CMK (cell line): ENCODE measurements around the gene PVALEF.

Source experiments
- DNase-seq: peaks from one replicate; pipeline ENCODE4 v3.0.0-alpha.2; 2010; ENCODE audit warnings: low read depth

Gene PVALEF

GRCh38 chr17:81128774-81129173, 36.5 kb upstream of the PVALEF start:
- DNase-seq: no peak

GRCh38 chr17:81129289-81129688, 36.0 kb upstream of the PVALEF start:
- DNase-seq: no peak

DNA sequence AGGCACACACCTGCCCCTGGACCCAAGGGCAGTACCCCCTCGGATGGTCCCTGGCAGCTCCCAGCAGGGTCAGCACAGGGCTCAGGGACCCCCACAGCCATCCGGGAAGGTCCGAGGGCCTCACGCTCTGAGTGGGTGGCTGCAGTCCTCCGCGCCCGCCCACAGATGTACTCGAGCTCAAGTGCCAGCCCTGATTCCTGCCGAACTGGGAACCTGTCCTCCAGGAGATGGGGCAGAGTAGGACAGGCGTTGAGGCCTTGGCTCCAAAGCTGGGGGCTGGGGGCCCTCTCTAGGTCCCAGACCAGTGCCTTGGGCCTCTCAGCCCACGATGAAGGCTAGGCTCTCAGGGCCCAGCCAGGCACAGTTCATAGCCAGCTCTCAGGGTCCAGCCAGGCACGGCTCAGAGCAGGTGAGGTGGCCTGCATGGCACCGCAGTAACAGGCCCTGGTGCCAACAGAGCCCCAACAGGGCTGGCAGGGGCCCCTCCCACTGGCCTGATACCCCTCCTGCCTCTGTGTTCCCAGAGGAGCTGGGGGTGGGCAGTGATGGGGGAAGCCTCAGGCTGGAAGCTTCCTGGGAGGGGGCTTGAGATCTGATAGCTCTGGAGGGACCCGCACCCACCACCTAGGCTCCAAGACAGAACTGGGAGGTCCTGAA, 35.5 kb upstream of the PVALEF start:
- DNase-seq: no peak

DNA sequence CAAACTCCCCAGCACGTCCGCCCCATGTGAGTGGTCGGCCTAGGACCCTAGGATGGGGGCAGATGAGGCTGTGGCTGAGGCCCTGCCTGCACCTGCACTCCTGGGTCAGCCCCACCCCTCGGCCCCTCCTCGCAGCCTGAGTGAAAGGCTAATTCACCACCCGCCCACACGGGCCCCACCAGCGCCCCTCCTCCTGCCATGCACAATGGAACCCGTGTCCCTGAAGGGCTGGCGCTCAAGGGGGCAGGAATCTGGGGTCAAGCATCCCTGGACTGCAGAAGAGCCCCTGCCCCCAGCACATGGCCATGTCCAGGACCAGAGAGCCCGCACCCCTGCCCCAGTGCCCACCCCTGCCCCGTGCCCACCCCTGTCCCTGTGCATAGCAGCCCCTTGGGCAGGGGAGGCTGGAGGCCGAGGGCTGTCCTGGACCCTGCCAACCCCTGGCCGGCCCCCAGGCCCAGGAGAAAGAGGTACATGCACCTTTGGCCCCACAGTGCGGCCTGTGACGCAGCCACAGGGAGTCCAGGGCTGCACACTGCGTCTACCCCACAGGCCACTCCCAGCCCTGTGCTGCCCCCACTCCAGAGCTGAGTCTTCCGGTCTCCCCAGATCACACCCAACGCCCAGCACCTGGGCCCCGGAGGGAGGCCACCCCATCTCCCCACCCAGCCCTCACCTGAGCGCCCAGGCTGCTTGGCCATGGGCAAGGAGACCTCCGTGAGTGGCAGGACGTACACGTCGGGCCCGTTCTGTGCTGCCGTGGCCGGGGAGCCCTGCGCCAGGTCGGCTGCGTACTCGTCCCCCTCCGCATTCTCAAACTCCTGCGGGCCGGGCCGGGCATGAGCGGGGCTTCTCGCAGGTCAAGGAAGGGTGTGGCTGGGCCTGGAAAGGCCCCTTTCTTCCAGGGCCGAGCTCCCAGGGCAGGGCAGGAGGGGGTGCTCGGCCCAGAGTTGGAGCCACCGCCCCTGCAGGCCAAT, 34.6 kb upstream of the PVALEF start:
- no peak for DNase-seq

DNA sequence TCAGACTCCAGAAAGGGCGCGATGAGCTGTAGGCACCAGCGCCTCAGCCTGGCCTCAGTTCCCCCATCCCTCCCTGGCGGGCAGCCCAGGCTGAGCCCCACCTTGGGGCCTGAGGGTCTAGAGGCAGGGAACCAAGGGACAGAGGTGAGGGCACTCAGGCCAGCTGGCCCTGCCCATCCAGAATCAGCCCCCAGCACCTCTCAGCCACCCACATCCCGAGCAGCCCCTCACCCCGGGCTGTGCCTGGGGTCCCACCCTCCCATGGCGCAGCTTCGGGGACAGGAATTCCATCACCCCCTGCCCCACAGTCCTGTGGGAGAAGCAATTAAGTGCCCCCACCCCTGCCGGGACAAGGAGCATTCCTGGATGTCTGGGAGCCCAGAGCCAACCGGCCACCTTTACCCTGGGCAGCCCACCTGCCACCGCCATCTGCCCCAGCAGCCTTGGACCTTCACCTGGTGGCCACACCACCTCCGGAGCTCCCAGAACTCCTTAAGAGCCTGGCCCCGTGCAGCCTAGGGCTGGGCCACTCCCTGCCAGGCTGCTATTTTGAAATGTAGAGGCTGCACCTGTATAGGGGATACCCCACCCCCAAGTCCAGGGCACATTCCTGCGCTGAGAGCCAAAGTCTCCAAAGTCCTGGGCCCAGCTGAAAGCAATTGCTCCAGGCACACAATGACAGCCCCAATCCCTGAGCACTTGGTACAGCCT, 33.7 kb upstream of the PVALEF start:
- no peak for DNase-seq

GRCh38 chr17:81132197-81132540, 33.1 kb upstream of the PVALEF start:
- no peak for DNase-seq

DNA sequence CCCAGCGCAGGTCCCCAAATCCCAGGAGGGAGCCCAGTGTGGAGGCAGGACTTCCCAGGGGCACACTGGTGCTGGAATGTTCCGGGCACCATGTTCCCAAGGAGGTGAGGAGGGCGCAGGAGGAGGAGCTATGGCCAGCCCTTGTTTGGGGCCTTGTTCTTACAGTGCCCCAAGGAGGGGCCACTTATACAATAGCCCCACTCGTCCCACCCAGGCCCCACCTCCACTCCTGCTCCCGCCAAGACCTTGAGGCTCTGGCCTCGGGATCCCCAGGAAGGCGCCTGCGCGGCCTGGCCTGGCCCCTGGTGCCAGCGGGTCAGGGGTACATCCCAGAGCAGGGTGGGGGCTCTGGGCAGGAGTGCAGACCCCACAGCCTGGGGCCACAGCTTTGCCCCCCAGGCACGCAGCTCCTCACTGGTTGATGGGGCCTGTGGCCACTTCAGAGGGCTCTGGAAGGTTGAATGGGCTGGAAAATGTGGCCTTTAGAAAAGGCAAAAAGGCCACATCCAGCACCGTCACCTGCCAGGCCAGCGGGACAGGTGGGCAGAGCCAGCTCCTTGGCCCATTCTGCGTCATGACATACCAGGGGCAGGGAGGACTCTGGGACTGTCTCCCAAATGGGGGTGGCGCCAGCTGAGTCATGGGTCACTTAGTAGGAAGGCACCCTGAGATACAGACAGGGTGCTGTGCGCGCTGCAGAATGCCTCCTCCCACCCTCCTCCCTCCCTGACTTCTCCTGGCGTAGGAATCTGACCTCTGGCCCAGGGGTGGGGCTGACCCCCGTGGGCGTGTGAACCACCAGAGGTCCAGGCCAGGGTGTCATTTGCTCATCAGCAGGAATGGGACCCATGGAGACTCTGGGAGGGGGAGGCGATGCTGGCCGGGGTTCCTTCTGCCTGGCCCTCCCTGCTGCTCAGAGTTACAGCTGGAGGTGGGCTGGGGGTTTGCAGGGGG, 32.3 kb upstream of the PVALEF start:
- no peak for DNase-seq

- no peak for DNase-seq
Observed at GRCh38 chr17:81134064-81134781, 31.1 kb upstream of the PVALEF start.

DNA sequence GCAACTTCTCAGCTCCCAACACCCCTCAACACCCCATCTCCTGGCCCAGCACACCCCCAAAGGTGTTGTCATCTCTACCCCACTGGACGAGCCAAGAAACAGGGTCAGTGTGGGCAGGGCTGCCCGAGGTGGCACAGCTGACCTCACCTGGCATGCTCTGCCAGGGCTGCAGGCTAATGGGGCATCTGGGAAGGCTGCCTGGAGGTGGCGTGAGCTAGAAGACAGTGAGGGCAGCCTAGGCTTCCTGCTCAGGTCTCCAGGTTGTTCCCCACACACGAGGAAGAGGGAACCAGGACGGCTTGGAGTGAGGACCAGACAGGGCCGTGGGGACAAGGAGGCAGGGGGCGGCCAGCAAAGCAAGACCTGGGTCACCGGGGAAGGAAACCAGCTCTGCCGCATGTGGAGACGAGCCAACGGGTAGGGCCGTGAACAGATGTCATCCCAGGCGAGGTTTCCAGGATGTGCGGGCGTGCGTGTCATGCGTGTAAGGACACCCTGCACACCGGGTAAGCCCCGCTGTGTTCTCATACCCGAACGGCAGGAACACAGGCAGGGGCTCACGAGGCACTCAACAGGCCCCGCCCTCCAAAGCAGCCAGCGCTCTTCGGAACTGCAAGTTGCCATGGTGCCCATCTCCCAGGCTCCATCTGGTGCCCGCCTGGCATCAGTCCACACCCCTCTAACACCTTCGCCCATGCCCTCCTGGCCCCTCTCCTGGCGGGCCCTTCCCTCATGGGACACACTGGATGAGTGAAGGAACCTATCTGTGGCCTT, 29.6 kb upstream of the PVALEF start:
- no peak for DNase-seq

- no peak for DNase-seq
Observed at GRCh38 chr17:81136366-81136765, 28.9 kb upstream of the PVALEF start.

DNA sequence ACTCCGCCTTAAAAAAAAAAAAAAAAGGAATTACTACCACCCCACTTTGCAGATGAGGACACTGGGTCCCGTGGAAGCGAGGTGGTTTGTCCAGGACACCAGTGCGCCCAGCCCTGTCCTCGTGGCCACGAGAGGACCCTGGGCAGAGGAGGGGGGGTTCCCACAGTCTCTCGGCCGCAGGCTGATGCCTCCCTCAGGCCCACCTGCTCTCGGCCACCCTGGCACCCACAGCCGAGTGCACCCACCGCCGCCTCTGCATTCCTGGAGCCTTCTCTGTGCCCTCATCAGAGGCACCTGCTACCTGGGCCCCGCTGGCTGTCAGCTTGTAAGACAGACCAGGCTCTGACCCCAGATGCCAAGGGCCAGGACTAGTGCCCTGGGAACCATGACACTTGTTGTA, 28.1 kb upstream of the PVALEF start:
- DNase-seq: no peak

GRCh38 chr17:81138083-81138482, 27.2 kb upstream of the PVALEF start:
- DNase-seq: no peak

DNA sequence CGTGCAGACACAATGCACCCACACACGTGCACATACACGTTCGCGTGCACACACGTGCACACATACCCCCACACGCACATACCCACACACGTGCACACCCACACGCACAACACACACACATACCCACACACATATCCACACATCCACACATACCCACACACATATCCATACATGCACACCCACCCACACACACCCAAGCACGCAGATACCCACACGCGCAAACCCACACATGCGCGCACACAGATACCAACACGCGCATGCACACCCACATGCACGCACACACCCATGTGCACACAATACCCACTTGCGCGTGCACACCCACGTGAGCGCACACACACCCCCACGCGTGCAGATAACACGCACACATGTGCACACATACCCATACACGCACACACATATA, 26.8 kb upstream of the PVALEF start:
- no peak for DNase-seq

DNA sequence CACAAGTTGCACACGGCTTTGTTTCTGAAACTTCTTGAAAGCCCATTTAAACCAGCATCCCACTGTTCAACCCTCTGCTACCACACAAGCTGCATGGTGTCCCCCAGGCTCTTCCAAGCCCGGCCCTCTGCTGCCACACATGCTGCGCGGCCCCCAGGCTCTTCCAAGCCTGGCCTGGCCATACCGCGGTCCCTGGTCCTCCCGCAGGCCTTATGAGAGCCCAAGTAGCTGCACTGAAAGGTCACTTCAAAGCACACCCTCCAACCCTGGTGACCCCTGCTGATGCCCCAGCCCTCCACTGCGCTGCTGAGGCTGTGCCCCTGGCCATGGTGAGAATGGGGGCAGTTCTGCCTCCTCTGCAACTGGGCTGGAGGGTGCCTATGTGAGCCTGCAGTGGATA, 25.9 kb upstream of the PVALEF start:
- no peak for DNase-seq

GRCh38 chr17:81140018-81140417, 25.3 kb upstream of the PVALEF start:
- no peak for DNase-seq

- DNase-seq: no peak
Observed at GRCh38 chr17:81140695-81141094, 24.6 kb upstream of the PVALEF start.

DNA sequence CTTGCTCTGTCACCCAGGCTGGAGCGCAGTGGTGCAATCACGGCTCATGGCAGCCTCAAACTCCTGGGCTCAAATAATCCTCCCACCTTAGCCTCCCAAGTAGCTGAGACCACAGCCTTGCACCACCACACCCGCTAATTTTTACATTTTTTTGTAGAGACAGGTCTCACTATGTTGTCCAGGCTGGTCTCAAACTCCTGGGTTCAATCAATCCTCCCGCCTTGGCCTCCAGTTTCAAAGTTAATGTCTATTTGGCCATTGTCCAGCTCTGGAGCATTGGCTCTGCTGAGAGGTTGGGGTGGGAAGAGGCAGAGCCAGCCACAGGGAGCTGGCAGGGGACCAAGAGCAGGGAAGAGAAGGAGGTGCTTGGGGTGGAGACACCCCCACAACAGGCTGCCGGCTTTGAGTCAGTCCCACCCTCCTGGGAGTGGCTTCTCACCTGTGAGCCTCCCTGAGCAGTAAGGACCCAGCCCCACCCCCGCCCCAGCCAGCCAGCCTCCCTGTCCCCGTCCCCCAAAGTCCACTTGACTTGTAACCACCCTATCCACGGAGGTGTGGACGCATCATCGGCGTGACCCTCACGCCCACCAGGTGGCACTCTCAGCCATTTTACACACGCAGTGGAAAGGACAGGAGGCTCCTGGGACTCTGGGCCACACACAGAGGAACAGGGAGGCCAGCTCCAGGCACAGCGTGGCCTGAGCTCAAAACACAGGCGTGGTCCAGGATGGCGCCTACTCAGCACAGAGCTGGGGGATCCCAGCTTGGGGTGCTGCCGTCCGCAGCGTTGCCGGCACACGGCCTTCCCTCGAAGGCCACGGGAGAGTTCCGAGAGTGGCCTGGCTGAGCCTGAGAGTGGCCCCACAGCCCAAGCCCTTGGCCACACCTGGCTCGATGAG, 22.8 kb upstream of the PVALEF start:
- peak; percentile 58 for DNase-seq

DNA sequence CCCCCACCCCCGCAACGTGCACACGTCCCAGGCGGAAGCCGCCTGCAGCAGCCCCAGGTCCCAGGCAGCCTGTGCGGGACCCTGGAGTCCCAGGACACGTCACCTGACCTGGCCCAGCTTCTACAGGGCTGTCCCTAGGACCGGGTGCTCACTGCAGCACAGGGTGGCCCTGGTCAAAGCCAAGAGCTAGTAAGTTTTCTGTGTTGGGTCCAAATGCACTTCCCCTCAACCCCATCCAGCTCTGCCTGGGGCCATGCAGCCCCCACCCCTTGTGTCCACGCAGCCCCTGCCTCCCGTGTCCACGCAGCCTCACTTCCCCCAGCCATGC, 22.1 kb upstream of the PVALEF start:
- no peak for DNase-seq

GRCh38 chr17:81143717-81144422, 21.4 kb upstream of the PVALEF start:
- no peak for DNase-seq
